Uterus (tissue), 4 donors: Measurements from ENCODE around the gene CTSF. TPM values are rescaled to one million over a fixed set of nuclear protein-coding genes. Genes with fewer than 3 reads are reported as not detected.

Experiments used
- DNase-seq, 2 donors: peaks; one replicate each; pipeline ENCODE4 v3.0.0-alpha.2; 2019 to 2020
- H3K27ac ChIP-seq, 2 donors: fragments of 200-600 bp; sonication (generic); 1 replicate in 1 of 2; 2 replicates in 1 of 2; pipeline ENCODE4 v1.5.1; 2016 to 2018
- H3K27me3 ChIP-seq, 2 donors: fragments of 200-600 bp; sonication (generic); one replicate each; pipeline ENCODE4 v1.5.1; 2018 to 2019; ENCODE audit warnings: control low read depth in 1 of 2
- H3K36me3 ChIP-seq, 2 donors: fragments of 200-600 bp; sonication (generic); one replicate each; pipeline ENCODE4 v1.5.1; 2019; ENCODE audit warnings: control low read depth in 1 of 2
- H3K4me1 ChIP-seq, 2 donors: fragments of 200-600 bp; sonication (generic); one replicate each; pipeline ENCODE4 v1.5.1; 2018 to 2019; ENCODE audit warnings: control low read depth in 1 of 2
- H3K4me3 ChIP-seq, 2 donors: fragments of 200-600 bp; sonication (generic); 1 replicate in 1 of 2; 2 replicates in 1 of 2; pipeline ENCODE4 v1.5.1; 2018 to 2019; ENCODE audit warnings: mild to moderate bottlenecking in 1 of 2
- H3K9me3 ChIP-seq, 2 donors: fragments of 200-600 bp; sonication (generic); one replicate each; pipeline ENCODE4 v1.5.1; 2019; ENCODE audit warnings: control low read depth in 1 of 2
- POLR2A ChIP-seq, 2 donors: fragments of 450-650 bp; IDR thresholded peaks; one replicate each; pipeline ENCODE4 v1.6.1; 2016; ENCODE audit warnings: antibody characterized with exemption in 2 of 2, mild to moderate bottlenecking in 1 of 2, moderate library complexity in 1 of 2
- intact Hi-C: fragments of 100-400 bp; cut with DNase I; formaldehyde crosslinking; loops from one replicate; pipeline ENCODE4 v1.15.1; 2023; ENCODE audit warnings: low total_unique reads
- total RNA-seq, 4 donors: library from RNA; depleted of rRNA in 3 of 4; stranded (reverse); fragments of >200 nt in 3 of 4; gene quantifications; one replicate each; pipeline versions ENCODE4 v1.1.0 to v1.2.4, GENCODE V29; 2014 to 2023
- TF ChIP-seq, protein P1 (sequence below), 4 experiments: fragments of 200-600 bp in 2 of 4; fragments of 450-650 bp in 2 of 4; sonication (generic) in 2 of 4; IDR thresholded peaks; one replicate each; pipeline ENCODE4 v1.5.1; 2016 to 2019; ENCODE audit warnings: antibody characterized with exemption in 4 of 4, mild to moderate bottlenecking in 2 of 4, moderate library complexity in 1 of 4
- donor health status: DM: yes; HTN: yes; CAD: no.

CTSF gene
- total RNA-seq, 4 donors from 2014 or later, result 61.2 to 89.1 (median 83.6) TPM

DNA sequence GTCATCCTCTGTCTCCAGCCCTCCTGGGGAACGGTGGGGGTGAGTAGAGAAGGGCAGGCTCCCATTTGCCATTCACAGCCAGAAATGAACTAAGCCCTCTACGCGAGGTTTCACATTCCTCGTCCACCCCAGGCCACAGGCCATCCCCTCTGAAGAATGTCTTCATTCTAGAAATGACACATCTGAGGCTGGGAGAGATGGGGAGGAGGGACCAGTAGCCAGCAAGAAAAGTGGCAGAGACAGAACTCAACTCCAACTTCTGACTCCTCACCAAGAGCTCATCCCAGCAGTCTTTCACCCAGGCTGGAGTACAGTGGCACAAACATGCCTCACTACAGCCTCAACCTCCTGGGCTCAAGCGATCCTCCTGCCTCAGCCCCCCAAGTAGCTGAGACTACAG is 3.4 kb downstream of the CTSF start:
- intact Hi-C loops, result no loop called here
- TF ChIP-seq, protein P1, sequence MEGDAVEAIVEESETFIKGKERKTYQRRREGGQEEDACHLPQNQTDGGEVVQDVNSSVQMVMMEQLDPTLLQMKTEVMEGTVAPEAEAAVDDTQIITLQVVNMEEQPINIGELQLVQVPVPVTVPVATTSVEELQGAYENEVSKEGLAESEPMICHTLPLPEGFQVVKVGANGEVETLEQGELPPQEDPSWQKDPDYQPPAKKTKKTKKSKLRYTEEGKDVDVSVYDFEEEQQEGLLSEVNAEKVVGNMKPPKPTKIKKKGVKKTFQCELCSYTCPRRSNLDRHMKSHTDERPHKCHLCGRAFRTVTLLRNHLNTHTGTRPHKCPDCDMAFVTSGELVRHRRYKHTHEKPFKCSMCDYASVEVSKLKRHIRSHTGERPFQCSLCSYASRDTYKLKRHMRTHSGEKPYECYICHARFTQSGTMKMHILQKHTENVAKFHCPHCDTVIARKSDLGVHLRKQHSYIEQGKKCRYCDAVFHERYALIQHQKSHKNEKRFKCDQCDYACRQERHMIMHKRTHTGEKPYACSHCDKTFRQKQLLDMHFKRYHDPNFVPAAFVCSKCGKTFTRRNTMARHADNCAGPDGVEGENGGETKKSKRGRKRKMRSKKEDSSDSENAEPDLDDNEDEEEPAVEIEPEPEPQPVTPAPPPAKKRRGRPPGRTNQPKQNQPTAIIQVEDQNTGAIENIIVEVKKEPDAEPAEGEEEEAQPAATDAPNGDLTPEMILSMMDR (IDR thresholded peaks at IDR 0.05), result no peak
- no peak for TF ChIP-seq POLR2A (IDR thresholded peaks at IDR 0.05)
- Histone ChIP-seq H3K9me3 (no peaks in the 10 kb centered on the region), H3K4me1 (peaks cover 0 to 5% of the 10 kb centered on the region in 2 donors), H3K27ac (no peak overlapping the region), H3K36me3 (no peaks in the 10 kb centered on the region), H3K27me3 (no peaks in the 10 kb centered on the region), H3K4me3 (no peak overlapping the region)
- no peak for DNase-seq

DNA sequence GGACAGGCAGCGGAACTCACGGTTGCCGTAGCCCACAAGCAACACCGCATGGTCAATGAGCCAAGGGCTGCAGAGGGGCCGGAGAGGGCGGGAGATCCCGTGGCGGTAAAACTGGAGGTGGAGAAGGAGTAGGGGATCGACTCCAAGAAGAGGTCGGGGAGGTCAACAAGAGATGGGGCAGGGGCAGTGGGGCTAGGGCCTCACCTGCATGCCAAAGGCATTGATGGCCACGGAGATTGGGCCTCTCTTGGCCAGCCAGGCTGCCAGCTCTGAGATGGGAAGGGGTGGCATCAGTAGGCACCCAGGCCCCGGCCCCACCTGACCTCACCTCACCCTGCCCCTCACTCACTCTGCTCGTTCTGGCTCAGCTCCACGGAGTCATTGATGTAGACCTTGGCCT is 3.9 kb downstream of the CTSF start:
- Histone ChIP-seq H3K27me3 (no peaks in the 10 kb centered on the region), H3K27ac (no peak overlapping the region), H3K9me3 (no peaks in the 10 kb centered on the region), H3K4me3 (no peak overlapping the region), H3K36me3 (no peaks in the 10 kb centered on the region), H3K4me1 (peaks cover 0 to 5% of the 10 kb centered on the region in 2 donors)
- TF ChIP-seq POLR2A (IDR thresholded peaks at IDR 0.05), result no peak
- TF ChIP-seq, protein P1 (IDR thresholded peaks at IDR 0.05), result no peak
- intact Hi-C loops, result no loop called here
- DNase-seq, result no peak

DNA sequence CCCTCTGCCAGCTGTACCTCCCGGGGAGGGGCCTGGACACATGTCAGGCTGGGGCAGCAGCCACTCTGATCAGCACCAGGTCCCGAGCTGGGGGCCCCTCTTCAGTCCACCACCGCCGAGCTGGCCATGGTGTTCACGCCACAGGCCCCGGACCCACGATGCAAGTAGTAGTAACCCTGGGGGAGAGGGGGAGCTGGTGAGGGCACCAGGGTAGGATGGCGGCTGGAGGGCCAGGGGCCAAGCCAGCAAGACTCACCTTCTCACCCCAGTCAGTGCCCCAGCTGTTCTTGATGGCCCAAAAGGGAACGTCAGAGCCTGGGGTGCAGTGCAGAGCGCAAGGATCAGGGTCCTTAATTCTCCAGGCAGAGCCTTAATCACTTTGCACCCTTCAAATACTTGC is 4.6 kb downstream of the CTSF start:
- Histone ChIP-seq H3K9me3 (no peaks in the 10 kb centered on the region), H3K27me3 (no peaks in the 10 kb centered on the region), H3K27ac (no peak overlapping the region), H3K4me3 (no peak overlapping the region), H3K36me3 (no peaks in the 10 kb centered on the region), H3K4me1 (peaks cover 0 to 5% of the 10 kb centered on the region in 2 donors)
- no peak for DNase-seq
- intact Hi-C loops, result no loop called here
- TF ChIP-seq, protein P1 (IDR thresholded peaks at IDR 0.05), result no peak
- TF ChIP-seq POLR2A (IDR thresholded peaks at IDR 0.05), result no peak

DNA sequence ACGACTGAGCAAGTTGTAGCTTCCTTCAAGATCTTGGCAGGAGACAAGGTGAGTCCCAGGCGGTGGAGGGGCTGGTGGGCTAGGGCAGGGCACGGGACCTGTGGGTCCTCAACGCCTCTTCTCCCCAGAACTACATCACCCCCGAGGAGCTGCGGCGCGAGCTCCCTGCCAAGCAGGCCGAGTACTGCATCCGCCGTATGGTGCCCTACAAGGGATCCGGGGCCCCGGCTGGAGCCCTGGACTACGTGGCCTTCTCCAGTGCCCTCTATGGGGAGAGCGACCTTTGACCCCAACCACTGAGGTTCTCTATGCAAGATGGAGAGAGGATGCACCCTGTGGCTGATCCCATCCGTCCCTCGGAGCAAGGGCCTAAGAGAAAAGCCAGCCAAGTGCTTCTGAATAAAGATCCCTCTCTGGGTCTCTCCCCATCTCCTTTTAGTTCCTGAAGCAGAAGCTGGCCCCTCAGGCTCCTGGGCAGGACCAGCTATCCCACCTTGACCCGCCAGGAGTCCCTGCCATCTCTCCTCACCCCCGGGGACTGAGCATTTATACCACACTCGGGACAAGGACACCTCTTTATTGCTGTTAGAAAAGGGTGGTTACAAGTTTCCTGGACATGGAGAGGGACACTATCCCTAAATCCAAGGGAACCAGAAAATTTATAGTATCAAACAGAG is 5.4 kb downstream of the CTSF start:
- Histone ChIP-seq H3K9me3 (no peaks in the 10 kb centered on the region), H3K4me3 (no peak overlapping the region), H3K4me1 (peaks cover 0 to 5% of the 10 kb centered on the region in 2 donors), H3K27ac (no peak overlapping the region), H3K36me3 (no peaks in the 10 kb centered on the region), H3K27me3 (no peaks in the 10 kb centered on the region)
- TF ChIP-seq, protein P1 (IDR thresholded peaks at IDR 0.05), result no peak
- no peak for TF ChIP-seq POLR2A (IDR thresholded peaks at IDR 0.05)
- no peak for DNase-seq
- intact Hi-C loops, result no loop called here

DNA sequence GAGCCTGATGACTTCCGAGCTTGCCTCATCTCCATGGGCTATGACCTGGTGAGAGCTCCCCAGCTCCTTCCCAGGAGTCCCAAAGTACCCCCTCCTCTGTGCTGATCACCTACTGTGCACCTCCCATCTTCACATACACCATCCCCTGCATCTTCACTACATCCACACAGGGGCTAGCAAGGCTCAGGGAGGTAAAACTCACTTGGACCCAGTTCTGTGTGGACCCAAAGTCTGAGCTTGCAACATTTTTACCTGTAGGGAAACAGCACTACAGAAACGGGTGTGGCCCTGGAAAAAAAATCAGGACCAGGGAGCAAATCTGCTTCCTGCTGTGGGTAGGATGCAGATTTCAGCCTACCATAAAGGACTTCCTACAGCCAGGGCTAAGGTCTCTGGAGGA is 6.1 kb downstream of the CTSF start:
- H3K4me1 ChIP-seq, result peaks cover 0 to 1% of the 10 kb centered on the region in 2 donors
- no peaks in the 10 kb centered on the region for H3K27me3 ChIP-seq
- no peak for TF ChIP-seq POLR2A (IDR thresholded peaks at IDR 0.05)
- no peak overlapping the region for H3K27ac ChIP-seq
- H3K4me3 ChIP-seq, result no peak overlapping the region
- no peaks in the 10 kb centered on the region for H3K9me3 ChIP-seq
- intact Hi-C loops, result no loop called here
- H3K36me3 ChIP-seq, result no peaks in the 10 kb centered on the region
- no peak for DNase-seq

DNA sequence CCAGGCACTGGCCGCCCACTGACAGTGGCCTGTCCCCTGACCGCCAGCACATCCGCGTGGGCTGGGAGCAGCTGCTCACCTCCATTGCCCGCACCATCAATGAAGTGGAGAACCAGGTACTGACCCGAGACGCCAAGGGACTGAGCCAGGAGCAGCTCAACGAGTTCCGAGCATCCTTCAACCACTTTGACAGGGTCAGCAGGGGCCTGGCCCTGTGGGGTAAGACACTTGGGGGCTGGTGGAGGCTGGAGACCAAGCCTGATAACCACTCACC is 6.5 kb downstream of the CTSF start:
- Histone ChIP-seq H3K27me3 (no peaks in the 10 kb centered on the region), H3K9me3 (no peaks in the 10 kb centered on the region), H3K4me1 (no peaks in the 10 kb centered on the region), H3K27ac (no peak overlapping the region), H3K4me3 (no peak overlapping the region), H3K36me3 (no peaks in the 10 kb centered on the region)
- TF ChIP-seq POLR2A (IDR thresholded peaks at IDR 0.05), result no peak
- TF ChIP-seq, protein P1 (IDR thresholded peaks at IDR 0.05), result no peak
- DNase-seq, result no peak
- intact Hi-C loops, result no loop called here
